Calu3 (cell line): Measurements from ENCODE around the gene MINPP1. TPM values are rescaled to one million over a fixed set of nuclear protein-coding genes. Genes with fewer than 3 reads are reported as not detected.
"Not testable (repeated sequence)": the region's sequence is repeated elsewhere in the genome, so short reads cannot be mapped to it uniquely, and the experiment has no call there.

Source experiments
- Bru-seq: library from RNA; stranded (reverse); fragments of 400-500 nt; gene quantifications from one replicate; lab custom pipeline; 2021; lab: Mats Ljungman, UMichigan
- BruChase-seq, 2 experiments: library from RNA; stranded (reverse); fragments of 400-500 nt; gene quantifications; one replicate each; lab custom pipeline; 2021; lab: Mats Ljungman, UMichigan
- BruUV-seq: library from RNA; stranded (reverse); fragments of 400-500 nt; replicated peaks from 2 replicates; lab custom pipeline; 2021; lab: Mats Ljungman, UMichigan
- CTCF ChIA-PET: fragments of 300-600 bp; sonication (Branson Sonifier 250); formaldehyde crosslinking; loops from one replicate; lab custom pipeline; 2022; ENCODE audit warnings: antibody characterized with exemption; lab: Charles Lee
- DNase-seq: peaks from one replicate; pipeline ENCODE4 v3.0.0; 2022
- H3K27ac Mint-ChIP-seq: one replicate; pipeline ENCODE4 v1.8.0; 2022; ENCODE audit warnings: mixed read lengths; ENCODE audit not compliant: unreplicated experiment
- H3K27me3 Mint-ChIP-seq: one replicate; pipeline ENCODE4 v1.8.0; 2022; ENCODE audit warnings: mixed read lengths; ENCODE audit not compliant: unreplicated experiment
- H3K36me3 Mint-ChIP-seq: one replicate; pipeline ENCODE4 v1.8.0; 2022; ENCODE audit warnings: mild to moderate bottlenecking, moderate library complexity, mixed read lengths; ENCODE audit not compliant: insufficient read depth, unreplicated experiment
- H3K4me1 Mint-ChIP-seq: one replicate; pipeline ENCODE4 v1.8.0; 2022; ENCODE audit warnings: mild to moderate bottlenecking, low read depth, mixed read lengths; ENCODE audit not compliant: unreplicated experiment
- H3K4me3 Mint-ChIP-seq: one replicate; pipeline ENCODE4 v1.8.0; 2022; ENCODE audit warnings: mild to moderate bottlenecking, low read depth, moderate library complexity, mixed read lengths; ENCODE audit not compliant: unreplicated experiment
- H3K9me3 Mint-ChIP-seq: one replicate; pipeline ENCODE4 v1.8.0; 2022; ENCODE audit warnings: low read depth, mixed read lengths; ENCODE audit not compliant: unreplicated experiment
- intact Hi-C: fragments of 100-400 bp; cut with micrococcal nuclease; formaldehyde crosslinking; loops from one replicate; pipeline ENCODE4 v1.10.0; 2022; ENCODE audit not compliant: unreplicated experiment
- long read RNA-seq: library from polyadenylated mRNA; stranded (forward); transcript quantifications from one replicate; pipeline ENCODE4 v2.0.0, GENCODE V29; 2022
- total RNA-seq: library from RNA; stranded (reverse); gene quantifications from 2 replicates; pipeline ENCODE4 v1.2.3, GENCODE V29; 2022
- TF ChIP-seq, protein P1 (sequence below): fragments of 200-600 bp; IDR thresholded peaks from one replicate; pipeline ENCODE4 v1.8.0; 2022; ENCODE audit warnings: antibody characterized with exemption; ENCODE audit not compliant: unreplicated experiment

The MINPP1 gene, protein sequence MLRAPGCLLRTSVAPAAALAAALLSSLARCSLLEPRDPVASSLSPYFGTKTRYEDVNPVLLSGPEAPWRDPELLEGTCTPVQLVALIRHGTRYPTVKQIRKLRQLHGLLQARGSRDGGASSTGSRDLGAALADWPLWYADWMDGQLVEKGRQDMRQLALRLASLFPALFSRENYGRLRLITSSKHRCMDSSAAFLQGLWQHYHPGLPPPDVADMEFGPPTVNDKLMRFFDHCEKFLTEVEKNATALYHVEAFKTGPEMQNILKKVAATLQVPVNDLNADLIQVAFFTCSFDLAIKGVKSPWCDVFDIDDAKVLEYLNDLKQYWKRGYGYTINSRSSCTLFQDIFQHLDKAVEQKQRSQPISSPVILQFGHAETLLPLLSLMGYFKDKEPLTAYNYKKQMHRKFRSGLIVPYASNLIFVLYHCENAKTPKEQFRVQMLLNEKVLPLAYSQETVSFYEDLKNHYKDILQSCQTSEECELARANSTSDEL
- total RNA-seq (12.6 and 13.9 TPM in 2 replicates), Bru-seq, nascent RNA (percentile 57 among the genes with signal in this experiment), BruChase-seq, experiment 1, labeled RNA remaining after a 6-hour chase (percentile 51 among the genes with signal in this experiment), BruChase-seq, experiment 2, labeled RNA remaining after a 2-hour chase (percentile 54 among the genes with signal in this experiment)
- long read RNA-seq, transcript MINPP1-202 (5 exons, 2,415 nt) = major isoform, 31 of 33 reads
- long read RNA-seq, partial matches to known transcripts = 0 of 33 reads
- long read RNA-seq, other reads (novel, unspliced or antisense) = 2 of 33 reads

DNA sequence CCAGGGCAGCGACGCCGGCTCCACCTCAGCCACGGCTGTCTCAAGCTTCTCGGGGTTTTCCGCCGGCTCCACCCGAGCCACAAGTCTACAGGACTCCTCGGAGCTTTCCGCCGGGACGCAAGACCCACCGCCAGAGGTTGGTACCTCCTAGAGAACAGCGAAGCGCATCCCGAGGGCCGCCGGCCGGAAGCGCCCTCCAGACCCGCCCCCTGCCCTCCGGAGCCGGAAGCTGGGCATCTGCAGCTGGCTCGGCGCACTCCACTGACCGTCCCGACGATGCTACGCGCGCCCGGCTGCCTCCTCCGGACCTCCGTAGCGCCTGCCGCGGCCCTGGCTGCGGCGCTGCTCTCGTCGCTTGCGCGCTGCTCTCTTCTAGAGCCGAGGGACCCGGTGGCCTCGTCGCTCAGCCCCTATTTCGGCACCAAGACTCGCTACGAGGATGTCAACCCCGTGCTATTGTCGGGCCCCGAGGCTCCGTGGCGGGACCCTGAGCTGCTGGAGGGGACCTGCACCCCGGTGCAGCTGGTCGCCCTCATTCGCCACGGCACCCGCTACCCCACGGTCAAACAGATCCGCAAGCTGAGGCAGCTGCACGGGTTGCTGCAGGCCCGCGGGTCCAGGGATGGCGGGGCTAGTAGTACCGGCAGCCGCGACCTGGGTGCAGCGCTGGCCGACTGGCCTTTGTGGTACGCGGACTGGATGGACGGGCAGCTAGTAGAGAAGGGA, at the start of gene MINPP1:
TSS of gene MINPP1 (plus strand) at position 254 of the 726 bp plus-strand sequence. CDS start at position 277, 23 bp downstream.
- H3K36me3 Mint-ChIP-seq = peaks cover 21% of the 10 kb centered on the region
- BruUV-seq = no TSS peak

DNA sequence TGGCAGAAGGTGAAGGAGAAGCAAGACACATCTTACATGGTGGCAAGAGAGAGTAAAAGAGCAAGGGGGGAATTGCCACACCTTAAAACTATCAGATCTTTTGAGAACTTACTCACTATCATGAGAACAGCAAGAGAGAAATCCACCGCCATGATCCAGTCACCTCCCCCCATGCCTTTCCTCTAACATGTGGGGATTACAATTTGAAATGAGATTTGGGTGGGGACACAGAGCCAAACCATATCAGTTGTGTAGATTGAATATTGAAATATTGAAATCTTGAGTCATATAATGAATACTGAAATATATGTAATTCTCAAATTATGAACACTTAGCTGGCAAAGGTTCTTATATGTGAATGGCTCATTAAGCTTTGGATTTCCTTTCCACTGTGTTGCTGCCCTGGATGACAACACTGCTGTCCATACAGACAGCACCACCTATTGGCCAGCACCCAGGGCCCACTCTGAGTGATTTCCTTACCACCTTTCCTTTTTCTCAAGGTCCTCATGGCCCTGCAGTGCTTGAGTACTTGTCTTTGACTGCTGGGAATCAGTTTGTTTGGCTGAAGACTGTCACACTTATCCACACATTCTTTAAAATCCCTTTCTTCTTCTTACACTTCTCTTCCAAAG, 48.0 kb upstream of the MINPP1 start:
- DNase-seq, H3K27me3 Mint-ChIP-seq, CTCF ChIA-PET, intact Hi-C loops, H3K36me3 Mint-ChIP-seq, BruUV-seq, H3K27ac Mint-ChIP-seq, H3K9me3 Mint-ChIP-seq, H3K4me1 Mint-ChIP-seq, H3K4me3 Mint-ChIP-seq: not testable (repeated sequence)

More for the DNA sequence above, at the start of gene MINPP1:
- Mint-ChIP-seq H3K27ac (peak within 1 kb of the TSS; percentile 69), H3K27me3 (peaks cover 13% of the 10 kb centered on the region), H3K4me1 (no peaks in the 10 kb centered on the region), H3K9me3 (no peaks in the 10 kb centered on the region), H3K4me3 (peak within 1 kb of the TSS; percentile 83)
- intact Hi-C loops = no loop called here
- TF ChIP-seq, protein P1, sequence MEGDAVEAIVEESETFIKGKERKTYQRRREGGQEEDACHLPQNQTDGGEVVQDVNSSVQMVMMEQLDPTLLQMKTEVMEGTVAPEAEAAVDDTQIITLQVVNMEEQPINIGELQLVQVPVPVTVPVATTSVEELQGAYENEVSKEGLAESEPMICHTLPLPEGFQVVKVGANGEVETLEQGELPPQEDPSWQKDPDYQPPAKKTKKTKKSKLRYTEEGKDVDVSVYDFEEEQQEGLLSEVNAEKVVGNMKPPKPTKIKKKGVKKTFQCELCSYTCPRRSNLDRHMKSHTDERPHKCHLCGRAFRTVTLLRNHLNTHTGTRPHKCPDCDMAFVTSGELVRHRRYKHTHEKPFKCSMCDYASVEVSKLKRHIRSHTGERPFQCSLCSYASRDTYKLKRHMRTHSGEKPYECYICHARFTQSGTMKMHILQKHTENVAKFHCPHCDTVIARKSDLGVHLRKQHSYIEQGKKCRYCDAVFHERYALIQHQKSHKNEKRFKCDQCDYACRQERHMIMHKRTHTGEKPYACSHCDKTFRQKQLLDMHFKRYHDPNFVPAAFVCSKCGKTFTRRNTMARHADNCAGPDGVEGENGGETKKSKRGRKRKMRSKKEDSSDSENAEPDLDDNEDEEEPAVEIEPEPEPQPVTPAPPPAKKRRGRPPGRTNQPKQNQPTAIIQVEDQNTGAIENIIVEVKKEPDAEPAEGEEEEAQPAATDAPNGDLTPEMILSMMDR = no peak
- CTCF ChIA-PET = interaction anchor here (0.5 kb wide), 1 partner anchor 609 kb away, joined by 4 read pairs; no protein-coding TSS in a partner anchor
- peak; percentile 80 for DNase-seq

DNA sequence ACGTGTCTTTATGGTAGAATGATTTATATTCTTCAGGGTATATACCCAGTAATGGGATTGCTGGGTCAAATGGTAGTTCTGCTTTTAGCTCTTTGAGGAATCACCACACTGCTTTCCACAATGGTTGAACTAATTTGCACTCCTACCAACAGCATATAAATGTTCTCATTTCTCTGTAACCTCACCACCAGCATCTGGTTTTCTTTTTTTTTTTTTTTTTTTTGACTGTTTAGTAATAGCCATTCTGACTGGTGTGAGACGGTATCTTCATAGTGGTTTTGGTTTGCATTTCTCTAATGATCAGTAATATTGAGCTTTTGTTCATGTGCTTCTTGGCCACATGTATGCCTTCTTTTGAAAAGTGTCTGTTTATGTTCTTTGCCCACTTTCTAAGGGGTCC, 42.9 kb upstream of the MINPP1 start:
- H3K4me3 Mint-ChIP-seq, H3K4me1 Mint-ChIP-seq, BruUV-seq, H3K36me3 Mint-ChIP-seq, DNase-seq, intact Hi-C loops, H3K27ac Mint-ChIP-seq, CTCF ChIA-PET, H3K27me3 Mint-ChIP-seq, H3K9me3 Mint-ChIP-seq: not testable (repeated sequence)

DNA sequence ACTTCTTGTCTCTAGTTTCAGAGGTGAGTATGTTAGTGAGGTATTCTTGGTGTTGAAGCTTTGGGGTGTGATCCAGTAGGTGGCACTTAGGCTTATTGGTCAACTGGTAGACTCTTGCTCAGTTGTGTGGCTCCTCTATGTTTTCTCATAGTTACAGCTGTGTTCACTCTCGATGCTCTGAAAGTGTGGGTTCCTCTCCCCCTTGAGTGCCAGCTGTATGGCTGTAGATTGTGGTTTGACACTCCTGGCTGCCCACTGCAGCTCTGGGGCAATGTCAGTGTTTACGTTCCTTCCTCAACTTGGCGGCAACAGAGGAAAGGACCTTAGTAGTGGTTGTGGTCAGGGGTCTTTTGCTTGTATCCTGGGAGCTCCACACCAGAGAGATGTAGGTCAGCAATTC, 37.8 kb upstream of the MINPP1 start:
- H3K4me1 Mint-ChIP-seq, H3K4me3 Mint-ChIP-seq, CTCF ChIA-PET, intact Hi-C loops, DNase-seq, H3K27me3 Mint-ChIP-seq, H3K27ac Mint-ChIP-seq, H3K9me3 Mint-ChIP-seq, BruUV-seq, H3K36me3 Mint-ChIP-seq: not testable (repeated sequence)

DNA sequence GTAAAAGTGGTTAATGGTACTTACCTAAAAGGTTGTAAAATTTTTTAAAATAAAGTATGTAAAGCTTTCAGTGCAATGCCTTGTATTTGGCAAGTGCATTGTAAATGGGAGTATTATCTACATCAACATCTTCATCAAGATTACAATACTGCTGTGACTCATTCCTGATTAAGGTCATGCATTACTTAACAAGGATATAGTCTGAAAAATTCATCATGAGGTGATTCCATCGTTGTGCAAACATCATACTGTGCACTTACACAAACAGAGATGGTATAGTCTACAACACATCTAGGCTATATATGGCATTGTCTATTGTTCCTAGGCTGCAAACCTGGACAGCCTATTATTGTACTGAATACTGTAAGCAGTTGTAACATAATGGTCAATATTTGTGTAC, 16.0 kb upstream of the MINPP1 start:
- H3K9me3 Mint-ChIP-seq, H3K4me1 Mint-ChIP-seq, BruUV-seq, CTCF ChIA-PET, DNase-seq, H3K36me3 Mint-ChIP-seq, H3K4me3 Mint-ChIP-seq, H3K27me3 Mint-ChIP-seq, intact Hi-C loops, H3K27ac Mint-ChIP-seq: not testable (repeated sequence)

DNA sequence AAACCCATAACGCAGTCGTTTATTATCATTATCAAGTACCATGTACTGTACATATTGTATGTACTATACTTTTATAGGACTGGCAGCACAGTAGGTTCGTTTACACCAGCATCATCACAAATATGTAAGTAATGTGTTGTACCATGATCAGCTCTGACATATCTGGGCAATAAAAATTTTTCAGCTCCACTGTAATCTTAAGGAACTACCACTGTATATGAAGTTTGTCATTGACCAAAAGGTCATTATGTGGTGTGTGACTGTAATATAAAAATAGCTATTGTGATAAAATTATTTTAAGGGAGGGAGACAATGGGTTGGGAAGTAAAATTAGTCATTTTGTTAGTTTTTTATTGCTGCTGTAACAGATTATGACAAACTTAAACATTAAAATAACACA, 14.4 kb upstream of the MINPP1 start:
- BruUV-seq, H3K4me1 Mint-ChIP-seq, H3K27ac Mint-ChIP-seq, H3K9me3 Mint-ChIP-seq, intact Hi-C loops, H3K27me3 Mint-ChIP-seq, H3K36me3 Mint-ChIP-seq, H3K4me3 Mint-ChIP-seq, DNase-seq, CTCF ChIA-PET: not testable (repeated sequence)

DNA sequence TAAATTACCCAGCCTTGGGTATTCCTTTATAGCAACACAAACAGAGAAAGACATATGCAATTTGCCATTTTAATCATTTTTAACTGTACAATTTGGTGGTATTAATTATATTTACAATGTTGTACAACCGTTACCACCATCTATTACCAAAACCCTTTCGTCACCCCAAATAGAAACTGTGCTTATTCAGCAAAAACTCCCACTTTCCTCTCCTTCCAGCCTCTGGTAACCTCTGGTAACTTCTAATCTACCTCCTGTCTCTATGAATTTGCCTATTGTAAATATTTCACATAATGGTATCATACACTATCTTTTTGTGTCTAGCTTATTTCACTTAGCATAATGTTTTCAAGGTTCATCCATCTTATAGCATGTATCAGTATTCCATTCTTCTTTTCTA, 12.2 kb upstream of the MINPP1 start:
- intact Hi-C loops, H3K4me3 Mint-ChIP-seq, DNase-seq, H3K27ac Mint-ChIP-seq, H3K9me3 Mint-ChIP-seq, BruUV-seq, H3K4me1 Mint-ChIP-seq, CTCF ChIA-PET, H3K36me3 Mint-ChIP-seq, H3K27me3 Mint-ChIP-seq: not testable (repeated sequence)

DNA sequence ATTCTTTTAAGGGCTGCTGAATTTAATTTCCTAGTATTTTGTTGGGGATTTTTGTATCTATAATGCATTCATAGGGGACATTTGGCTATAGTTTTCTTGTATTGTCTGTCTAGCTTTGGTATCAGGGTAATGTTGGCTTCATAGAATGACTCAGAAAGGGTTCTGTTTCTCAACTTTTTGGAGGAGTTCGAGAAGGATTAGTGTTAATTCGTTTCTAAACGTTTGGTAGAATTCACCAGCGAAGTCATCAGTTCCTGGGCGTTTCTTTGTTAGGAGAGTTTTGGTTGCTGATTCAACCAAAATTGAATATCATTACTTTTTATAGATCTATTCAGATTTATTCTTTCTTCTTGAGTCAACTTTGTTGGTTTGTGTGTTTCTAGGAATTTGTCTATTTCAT, 9.2 kb upstream of the MINPP1 start:
- intact Hi-C loops, H3K27me3 Mint-ChIP-seq, CTCF ChIA-PET, H3K4me1 Mint-ChIP-seq, H3K4me3 Mint-ChIP-seq, H3K9me3 Mint-ChIP-seq, H3K27ac Mint-ChIP-seq, BruUV-seq, DNase-seq, H3K36me3 Mint-ChIP-seq: not testable (repeated sequence)
